GM12878 (cell line): ENCODE data around the gene PLA2G15. TPM values are rescaled to one million over a fixed set of nuclear protein-coding genes. Genes with fewer than 3 reads are reported as not detected.

Source experiments
- ATF7 ChIP-seq: fragments of 450-650 bp; IDR thresholded peaks from 2 replicates; pipeline ENCODE4 v1.6.1; 2016; ENCODE audit warnings: low read depth, mild to moderate bottlenecking
- BMI1 ChIP-seq: fragments of 450-650 bp; IDR thresholded peaks from 2 replicates; pipeline ENCODE4 v1.6.1; 2016; ENCODE audit warnings: mild to moderate bottlenecking, moderate library complexity, borderline replicate concordance
- CREB1 ChIP-seq: IDR thresholded peaks from 2 replicates; pipeline ENCODE4 v1.6.1; 2012; ENCODE audit warnings: low read depth, mild to moderate bottlenecking, inconsistent platforms
- CREM ChIP-seq: IDR thresholded peaks from 2 replicates; pipeline ENCODE4 v1.6.1; 2014; ENCODE audit warnings: antibody characterized with exemption, low read depth
- ETV6 ChIP-seq, 2 experiments: fragments of 450-650 bp in 1 of 2; IDR thresholded peaks in 1 of 2; conservative IDR thresholded peaks in 1 of 2; 2 replicates each; pipeline ENCODE4 v1.6.1; 2014; ENCODE audit warnings: antibody characterized with exemption in 1 of 2, borderline replicate concordance in 1 of 2, low read depth in 1 of 2, mild to moderate bottlenecking in 1 of 2, moderate library complexity in 1 of 2
- HCFC1 ChIP-seq: fragments of 150-350 bp; IDR thresholded peaks from 2 replicates; pipeline ENCODE4 v1.6.1; 2014; ENCODE audit warnings: low read length
- KDM1A ChIP-seq: fragments of 200-600 bp; sonication (generic); IDR thresholded peaks from 2 replicates; pipeline ENCODE4 v1.6.1; 2016; ENCODE audit warnings: borderline replicate concordance
- MXI1 ChIP-seq: fragments of 150-350 bp; IDR thresholded peaks from 2 replicates; pipeline ENCODE4 v1.6.1; 2011; ENCODE audit warnings: low read depth, mild to moderate bottlenecking, inconsistent platforms, low read length, improper control_type of control experiment
- NFXL1 ChIP-seq: fragments of 450-650 bp; IDR thresholded peaks from 2 replicates; pipeline ENCODE4 v1.6.1; 2017; ENCODE audit warnings: antibody characterized with exemption, mild to moderate bottlenecking, borderline replicate concordance
- NR2C1 ChIP-seq: fragments of 450-650 bp; IDR thresholded peaks from 2 replicates; pipeline ENCODE4 v1.6.1; 2017; ENCODE audit warnings: antibody characterized with exemption, mild to moderate bottlenecking, moderate library complexity
- NR2F1 ChIP-seq: fragments of 450-650 bp; conservative IDR thresholded peaks from 2 replicates; pipeline ENCODE4 v1.6.1; 2017; ENCODE audit warnings: mild to moderate bottlenecking
- PAX8 ChIP-seq: fragments of 450-650 bp; IDR thresholded peaks from 2 replicates; pipeline ENCODE4 v1.6.1; 2017; ENCODE audit warnings: mild to moderate bottlenecking, moderate library complexity
- SIN3A ChIP-seq: IDR thresholded peaks from 2 replicates; pipeline ENCODE4 v1.6.1; 2012; ENCODE audit warnings: low read depth, low read length, improper control_type of control experiment
- SREBF2 ChIP-seq: IDR thresholded peaks from 2 replicates; pipeline ENCODE4 v1.6.1; 2012; ENCODE audit warnings: mild to moderate bottlenecking, low read length
- SRF ChIP-seq, 2 experiments: IDR thresholded peaks; 2 replicates each; pipeline ENCODE4 v1.6.1; 2011; ENCODE audit warnings: low read depth in 2 of 2, low read length in 2 of 2, mild to moderate bottlenecking in 1 of 2, moderate library complexity in 1 of 2
- TARDBP ChIP-seq: IDR thresholded peaks from 2 replicates; pipeline ENCODE4 v1.6.1; 2016; ENCODE audit warnings: borderline replicate concordance
- TBL1XR1 ChIP-seq: IDR thresholded peaks from 2 replicates; pipeline ENCODE4 v1.6.1; 2012; ENCODE audit warnings: low read depth, low read length, improper control_type of control experiment
- ZNF622 ChIP-seq: fragments of 450-650 bp; IDR thresholded peaks from 2 replicates; pipeline ENCODE4 v1.6.1; 2017; ENCODE audit warnings: mild to moderate bottlenecking, inconsistent platforms
- polyA plus RNA-seq, 11 experiments: library from polyadenylated mRNA; depleted of rRNA in 4 of 11; unstranded in 6 of 11; stranded (reverse) in 5 of 11; fragments of >200 nt; fragmentation: Nextera tagmentation in 4 of 11; fragmentation: Illumina TruSeq in 1 of 11; extraction: Ambion mirVana in 4 of 11; extraction: Trizol in 1 of 11; gene quantifications; 1 replicate in 1 of 11; 2 replicates in 10 of 11; pipeline versions ENCODE4 v1.2.1 to v1.2.3, GENCODE V29; 2011 to 2016; ENCODE audit warnings: inconsistent platforms in 2 of 11, missing spikeins in 2 of 11, low read depth in 1 of 11
- total RNA-seq, 4 experiments: library from RNA; depleted of rRNA in 3 of 4; stranded (reverse); fragments of >200 nt in 3 of 4; fragmentation: Illumina TruSeq in 1 of 4; extraction: Trizol in 1 of 4; gene quantifications; 2 replicates each; pipeline versions ENCODE4 v1.2.1 to v1.2.3, GENCODE V29; 2013 to 2021
- TF ChIP-seq, protein P1 (sequence below): fragments of 450-650 bp; IDR thresholded peaks from 2 replicates; pipeline ENCODE4 v1.6.1; 2016; ENCODE audit warnings: mild to moderate bottlenecking
- TF ChIP-seq, protein P2 (sequence below): fragments of 450-650 bp; IDR thresholded peaks from 2 replicates; pipeline ENCODE4 v1.6.1; 2017; ENCODE audit warnings: low read depth, mild to moderate bottlenecking, moderate library complexity
- TF ChIP-seq, protein P3 (sequence below), 3 experiments: IDR thresholded peaks in 2 of 3; conservative IDR thresholded peaks in 1 of 3; 2 replicates each; pipeline ENCODE4 v1.5.1; 2011; ENCODE audit warnings: low read depth in 3 of 3, low read length in 3 of 3, mild to moderate bottlenecking in 3 of 3, control low read depth in 2 of 3, moderate library complexity in 2 of 3, inconsistent platforms in 1 of 3, mixed read lengths in 1 of 3; ENCODE audit not compliant: control insufficient read depth in 2 of 3, insufficient read depth in 1 of 3; ENCODE audit errors: extremely low read depth in 1 of 3
- TF ChIP-seq, protein P4 (sequence below): fragments of 150-350 bp; IDR thresholded peaks from 2 replicates; pipeline ENCODE4 v1.6.1; 2016; ENCODE audit warnings: low read depth, low read length

The PLA2G15 gene
- total and polyA plus RNA-seq, 10 of the 15 experiments (the other 5 are each of a cell fraction or from before 2014, with no cell fraction given): 0.31 to 9.4 (median 6.8) TPM

DNA sequence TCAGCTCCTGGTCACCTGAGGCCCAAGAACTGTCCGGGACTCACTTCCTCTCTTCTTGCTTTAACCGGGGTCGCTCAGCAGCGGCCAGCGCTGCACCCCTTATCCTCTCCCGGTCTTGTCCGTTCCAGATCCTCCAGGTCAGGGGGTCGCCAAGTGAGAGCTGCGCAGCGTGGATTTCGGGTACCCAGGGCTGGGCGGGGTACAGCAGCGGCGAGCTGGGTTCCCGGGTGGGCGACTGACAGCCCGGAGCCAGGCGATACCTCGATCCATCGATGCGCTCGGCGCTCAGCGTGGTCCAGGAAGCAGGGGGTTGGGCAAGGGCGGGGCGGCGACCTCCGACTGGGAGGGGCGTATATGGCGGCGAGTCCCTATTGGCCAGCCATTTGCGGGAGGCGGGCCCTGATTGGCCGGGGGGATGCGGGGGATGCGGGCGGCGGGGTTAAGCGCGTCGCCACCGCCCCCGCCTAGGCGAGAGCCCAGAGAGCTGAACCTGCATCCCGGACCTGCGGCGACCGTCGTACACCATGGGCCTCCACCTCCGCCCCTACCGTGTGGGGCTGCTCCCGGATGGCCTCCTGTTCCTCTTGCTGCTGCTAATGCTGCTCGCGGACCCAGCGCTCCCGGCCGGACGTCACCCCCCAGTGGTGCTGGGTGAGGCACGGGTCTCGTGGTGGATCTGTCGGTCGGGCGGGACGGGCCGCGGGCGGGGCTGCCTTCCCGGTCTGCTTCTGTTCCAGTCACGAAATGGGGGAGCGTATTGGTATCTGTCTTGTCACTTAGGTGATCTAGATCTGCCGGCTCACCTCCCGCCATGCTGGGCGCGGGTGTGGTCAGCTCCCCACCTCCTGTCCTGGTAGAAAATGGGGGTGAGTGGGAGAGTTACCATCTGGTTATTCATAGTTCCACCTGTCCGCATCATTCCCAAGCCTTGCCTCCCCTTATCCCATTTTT is at the start of gene PLA2G15 (continued):
- no peak for TF ChIP-seq BMI1
- TF ChIP-seq ATF7: no peak
- no peak for TF ChIP-seq NFXL1
- peak; percentile 84; the same call in 1 of the 2 replicates for TF ChIP-seq TARDBP
- TF ChIP-seq ZNF622: no peak
- TF ChIP-seq ETV6 (conservative IDR thresholded peaks at IDR 0.05 in 1 of 2, IDR thresholded peaks at IDR 0.05 in 1 of 2; ENCODE audit: borderline replicate concordance in 1 of 2, low read depth in 1 of 2): no peak
- TF ChIP-seq, protein P1, sequence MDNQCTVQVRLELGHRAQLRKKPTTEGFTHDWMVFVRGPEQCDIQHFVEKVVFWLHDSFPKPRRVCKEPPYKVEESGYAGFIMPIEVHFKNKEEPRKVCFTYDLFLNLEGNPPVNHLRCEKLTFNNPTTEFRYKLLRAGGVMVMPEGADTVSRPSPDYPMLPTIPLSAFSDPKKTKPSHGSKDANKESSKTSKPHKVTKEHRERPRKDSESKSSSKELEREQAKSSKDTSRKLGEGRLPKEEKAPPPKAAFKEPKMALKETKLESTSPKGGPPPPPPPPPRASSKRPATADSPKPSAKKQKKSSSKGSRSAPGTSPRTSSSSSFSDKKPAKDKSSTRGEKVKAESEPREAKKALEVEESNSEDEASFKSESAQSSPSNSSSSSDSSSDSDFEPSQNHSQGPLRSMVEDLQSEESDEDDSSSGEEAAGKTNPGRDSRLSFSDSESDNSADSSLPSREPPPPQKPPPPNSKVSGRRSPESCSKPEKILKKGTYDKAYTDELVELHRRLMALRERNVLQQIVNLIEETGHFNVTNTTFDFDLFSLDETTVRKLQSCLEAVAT: peak; percentile 100
- TF ChIP-seq KDM1A: no peak
- TF ChIP-seq SIN3A: peak; percentile 34; the same call in 1 of the 2 replicates
- TF ChIP-seq SREBF2: no peak
- TF ChIP-seq SRF (IDR thresholded peaks at IDR 0.05; ENCODE audit: low read depth in 2 of 2, low read length in 2 of 2): peak; percentile 94 to 98
- peak; percentile 64; the same call in 1 of the 2 replicates for TF ChIP-seq CREM
- peak; percentile 68 for TF ChIP-seq NR2C1
- TF ChIP-seq MXI1: peak; percentile 63
- TF ChIP-seq, protein P2, sequence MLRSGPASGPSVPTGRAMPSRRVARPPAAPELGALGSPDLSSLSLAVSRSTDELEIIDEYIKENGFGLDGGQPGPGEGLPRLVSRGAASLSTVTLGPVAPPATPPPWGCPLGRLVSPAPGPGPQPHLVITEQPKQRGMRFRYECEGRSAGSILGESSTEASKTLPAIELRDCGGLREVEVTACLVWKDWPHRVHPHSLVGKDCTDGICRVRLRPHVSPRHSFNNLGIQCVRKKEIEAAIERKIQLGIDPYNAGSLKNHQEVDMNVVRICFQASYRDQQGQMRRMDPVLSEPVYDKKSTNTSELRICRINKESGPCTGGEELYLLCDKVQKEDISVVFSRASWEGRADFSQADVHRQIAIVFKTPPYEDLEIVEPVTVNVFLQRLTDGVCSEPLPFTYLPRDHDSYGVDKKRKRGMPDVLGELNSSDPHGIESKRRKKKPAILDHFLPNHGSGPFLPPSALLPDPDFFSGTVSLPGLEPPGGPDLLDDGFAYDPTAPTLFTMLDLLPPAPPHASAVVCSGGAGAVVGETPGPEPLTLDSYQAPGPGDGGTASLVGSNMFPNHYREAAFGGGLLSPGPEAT: peak; percentile 84; the same call in 1 of the 2 replicates
- TF ChIP-seq, protein P3, sequence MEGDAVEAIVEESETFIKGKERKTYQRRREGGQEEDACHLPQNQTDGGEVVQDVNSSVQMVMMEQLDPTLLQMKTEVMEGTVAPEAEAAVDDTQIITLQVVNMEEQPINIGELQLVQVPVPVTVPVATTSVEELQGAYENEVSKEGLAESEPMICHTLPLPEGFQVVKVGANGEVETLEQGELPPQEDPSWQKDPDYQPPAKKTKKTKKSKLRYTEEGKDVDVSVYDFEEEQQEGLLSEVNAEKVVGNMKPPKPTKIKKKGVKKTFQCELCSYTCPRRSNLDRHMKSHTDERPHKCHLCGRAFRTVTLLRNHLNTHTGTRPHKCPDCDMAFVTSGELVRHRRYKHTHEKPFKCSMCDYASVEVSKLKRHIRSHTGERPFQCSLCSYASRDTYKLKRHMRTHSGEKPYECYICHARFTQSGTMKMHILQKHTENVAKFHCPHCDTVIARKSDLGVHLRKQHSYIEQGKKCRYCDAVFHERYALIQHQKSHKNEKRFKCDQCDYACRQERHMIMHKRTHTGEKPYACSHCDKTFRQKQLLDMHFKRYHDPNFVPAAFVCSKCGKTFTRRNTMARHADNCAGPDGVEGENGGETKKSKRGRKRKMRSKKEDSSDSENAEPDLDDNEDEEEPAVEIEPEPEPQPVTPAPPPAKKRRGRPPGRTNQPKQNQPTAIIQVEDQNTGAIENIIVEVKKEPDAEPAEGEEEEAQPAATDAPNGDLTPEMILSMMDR (IDR thresholded peaks at IDR 0.05 in 2 of 3, conservative IDR thresholded peaks at IDR 0.05 in 1 of 3; ENCODE audit: control insufficient read depth in 2 of 3, extremely low read depth in 1 of 3, insufficient read depth in 1 of 3, low read depth in 3 of 3, low read length in 3 of 3): no peak
- peak; percentile 61; the same call in 1 of the 2 replicates for TF ChIP-seq NR2F1
- 0 out of 2 replicates have a peak, but pooled peaks have one; percentile 11 for TF ChIP-seq TBL1XR1
- no peak for TF ChIP-seq PAX8
- TF ChIP-seq, protein P4, sequence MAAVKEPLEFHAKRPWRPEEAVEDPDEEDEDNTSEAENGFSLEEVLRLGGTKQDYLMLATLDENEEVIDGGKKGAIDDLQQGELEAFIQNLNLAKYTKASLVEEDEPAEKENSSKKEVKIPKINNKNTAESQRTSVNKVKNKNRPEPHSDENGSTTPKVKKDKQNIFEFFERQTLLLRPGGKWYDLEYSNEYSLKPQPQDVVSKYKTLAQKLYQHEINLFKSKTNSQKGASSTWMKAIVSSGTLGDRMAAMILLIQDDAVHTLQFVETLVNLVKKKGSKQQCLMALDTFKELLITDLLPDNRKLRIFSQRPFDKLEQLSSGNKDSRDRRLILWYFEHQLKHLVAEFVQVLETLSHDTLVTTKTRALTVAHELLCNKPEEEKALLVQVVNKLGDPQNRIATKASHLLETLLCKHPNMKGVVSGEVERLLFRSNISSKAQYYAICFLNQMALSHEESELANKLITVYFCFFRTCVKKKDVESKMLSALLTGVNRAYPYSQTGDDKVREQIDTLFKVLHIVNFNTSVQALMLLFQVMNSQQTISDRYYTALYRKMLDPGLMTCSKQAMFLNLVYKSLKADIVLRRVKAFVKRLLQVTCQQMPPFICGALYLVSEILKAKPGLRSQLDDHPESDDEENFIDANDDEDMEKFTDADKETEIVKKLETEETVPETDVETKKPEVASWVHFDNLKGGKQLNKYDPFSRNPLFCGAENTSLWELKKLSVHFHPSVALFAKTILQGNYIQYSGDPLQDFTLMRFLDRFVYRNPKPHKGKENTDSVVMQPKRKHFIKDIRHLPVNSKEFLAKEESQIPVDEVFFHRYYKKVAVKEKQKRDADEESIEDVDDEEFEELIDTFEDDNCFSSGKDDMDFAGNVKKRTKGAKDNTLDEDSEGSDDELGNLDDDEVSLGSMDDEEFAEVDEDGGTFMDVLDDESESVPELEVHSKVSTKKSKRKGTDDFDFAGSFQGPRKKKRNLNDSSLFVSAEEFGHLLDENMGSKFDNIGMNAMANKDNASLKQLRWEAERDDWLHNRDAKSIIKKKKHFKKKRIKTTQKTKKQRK: no peak
- TF ChIP-seq HCFC1: peak; percentile 52; the same call in 1 of the 2 replicates
- peak; percentile 76; the same call in 1 of the 2 replicates for TF ChIP-seq CREB1
